ENCODE results near the gene TCAF1.
"Not testable (repeated sequence)": the region's sequence is repeated elsewhere in the genome, so short reads cannot be mapped to it uniquely, and the experiment has no call there.

Gene TCAF1

DNA sequence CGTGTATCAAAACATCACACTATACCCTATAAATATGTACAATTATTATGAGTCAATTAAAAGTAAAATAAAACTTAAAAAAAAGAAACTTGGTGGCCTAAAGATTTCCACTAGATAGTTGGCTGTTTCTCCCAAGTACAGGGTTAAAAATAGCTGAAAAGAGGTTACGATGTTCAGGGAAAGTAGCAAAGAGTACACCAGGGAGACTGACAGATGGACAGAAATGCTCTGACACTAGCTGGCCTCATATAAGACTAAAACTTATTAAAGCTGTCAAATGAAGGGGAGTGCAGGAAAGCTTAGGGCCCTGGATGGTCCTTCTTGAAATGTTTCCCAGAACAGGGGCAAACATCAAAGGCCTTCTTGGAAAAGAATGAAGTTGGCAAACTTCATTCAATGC lies 51.3 kb downstream of the TCAF1 start:
- TF ChIP-seq, protein P1, sequence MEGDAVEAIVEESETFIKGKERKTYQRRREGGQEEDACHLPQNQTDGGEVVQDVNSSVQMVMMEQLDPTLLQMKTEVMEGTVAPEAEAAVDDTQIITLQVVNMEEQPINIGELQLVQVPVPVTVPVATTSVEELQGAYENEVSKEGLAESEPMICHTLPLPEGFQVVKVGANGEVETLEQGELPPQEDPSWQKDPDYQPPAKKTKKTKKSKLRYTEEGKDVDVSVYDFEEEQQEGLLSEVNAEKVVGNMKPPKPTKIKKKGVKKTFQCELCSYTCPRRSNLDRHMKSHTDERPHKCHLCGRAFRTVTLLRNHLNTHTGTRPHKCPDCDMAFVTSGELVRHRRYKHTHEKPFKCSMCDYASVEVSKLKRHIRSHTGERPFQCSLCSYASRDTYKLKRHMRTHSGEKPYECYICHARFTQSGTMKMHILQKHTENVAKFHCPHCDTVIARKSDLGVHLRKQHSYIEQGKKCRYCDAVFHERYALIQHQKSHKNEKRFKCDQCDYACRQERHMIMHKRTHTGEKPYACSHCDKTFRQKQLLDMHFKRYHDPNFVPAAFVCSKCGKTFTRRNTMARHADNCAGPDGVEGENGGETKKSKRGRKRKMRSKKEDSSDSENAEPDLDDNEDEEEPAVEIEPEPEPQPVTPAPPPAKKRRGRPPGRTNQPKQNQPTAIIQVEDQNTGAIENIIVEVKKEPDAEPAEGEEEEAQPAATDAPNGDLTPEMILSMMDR (IDR thresholded peaks at IDR 0.05; ENCODE audit: borderline replicate concordance, insufficient read depth, low read depth, low read length): no peak
- H3K4me3 ChIP-seq (ENCODE audit: low read depth, low read length): no peak overlapping the region

DNA sequence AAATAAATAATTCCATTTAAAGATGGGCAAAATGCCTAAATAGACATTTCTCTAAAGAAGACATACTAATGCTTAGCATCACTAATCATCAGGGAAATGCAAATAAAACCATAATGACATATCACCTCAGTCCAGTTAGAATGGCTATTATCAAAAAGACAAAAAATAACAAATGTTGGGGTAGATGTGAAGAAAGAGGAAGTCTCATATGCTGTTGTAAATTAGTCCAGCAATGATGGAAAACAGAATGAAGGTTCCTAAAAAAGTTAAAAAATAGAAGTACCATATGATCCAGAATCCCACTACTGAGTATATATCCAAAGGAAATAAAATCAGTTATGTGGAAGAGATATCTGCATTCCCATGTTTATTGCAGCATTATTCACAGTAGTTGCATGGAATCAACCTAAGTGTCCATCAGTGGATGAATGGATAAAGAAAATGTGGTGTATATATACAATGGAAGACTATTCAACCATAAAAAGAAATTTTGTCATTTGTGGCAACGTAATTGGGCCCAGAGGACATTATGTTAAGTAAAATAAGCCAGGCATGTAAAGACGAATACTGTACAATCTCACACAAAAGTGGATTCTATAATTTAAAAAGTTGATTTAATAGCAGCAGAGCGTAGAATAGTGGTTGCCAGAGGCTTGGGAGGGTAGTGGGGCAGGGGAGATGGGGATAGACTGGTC lies 52.0 kb downstream of the TCAF1 start:
- H3K4me3 ChIP-seq (ENCODE audit: low read depth, low read length): no peak overlapping the region
- TF ChIP-seq, protein P1 (IDR thresholded peaks at IDR 0.05; ENCODE audit: borderline replicate concordance, insufficient read depth, low read depth, low read length): no peak

- TF ChIP-seq, protein P1 (IDR thresholded peaks at IDR 0.05; ENCODE audit: borderline replicate concordance, insufficient read depth, low read depth, low read length): no peak
- no peak overlapping the region for H3K4me3 ChIP-seq (ENCODE audit: low read depth, low read length)
Measured at GRCh38 chr7:143848192-143848591, 53.8 kb downstream of the TCAF1 start.

DNA sequence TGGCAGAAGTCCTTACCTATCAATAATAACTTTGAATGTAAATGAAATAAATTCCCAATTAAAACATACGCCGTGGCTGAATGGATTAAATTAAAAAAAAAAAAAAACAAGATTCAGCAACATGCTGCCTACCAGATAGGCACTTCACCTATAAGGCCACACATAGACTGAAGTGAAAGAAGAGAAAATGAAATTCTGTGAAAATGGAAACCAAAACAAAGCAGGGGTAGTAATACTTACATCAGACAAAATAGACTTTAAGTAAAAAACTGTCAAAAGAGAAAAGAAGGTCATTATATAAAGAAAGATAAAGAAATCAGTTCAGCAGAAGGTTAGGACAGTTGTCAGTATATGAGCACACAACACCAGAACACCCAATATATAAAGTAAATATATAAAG lies 55.3 kb downstream of the TCAF1 start:
- TF ChIP-seq, protein P1 (IDR thresholded peaks at IDR 0.05; ENCODE audit: borderline replicate concordance, insufficient read depth, low read depth, low read length): no peak
- no peak overlapping the region for H3K4me3 ChIP-seq (ENCODE audit: low read depth, low read length)

DNA sequence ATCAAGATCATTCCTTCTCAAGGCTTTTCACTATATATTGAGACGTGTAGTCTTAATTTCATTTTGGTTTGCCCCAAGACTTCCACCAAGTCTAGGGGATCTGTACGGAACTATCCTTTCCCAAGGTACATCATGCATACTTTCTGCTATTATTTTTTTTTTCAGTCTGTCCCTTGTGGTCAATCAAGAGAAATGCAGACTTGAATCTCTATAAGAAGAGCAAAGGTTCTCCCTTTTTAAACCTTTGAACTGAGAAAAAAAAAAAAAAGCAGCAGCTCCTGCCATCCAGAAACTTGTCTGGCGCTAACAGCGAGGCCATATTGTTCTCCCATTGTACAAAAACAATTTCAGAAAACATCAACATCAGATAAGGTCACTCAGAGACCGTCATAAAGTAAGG lies 60.3 kb downstream of the TCAF1 start:
- H3K4me3 ChIP-seq (ENCODE audit: low read depth, low read length): not testable (repeated sequence)

DNA sequence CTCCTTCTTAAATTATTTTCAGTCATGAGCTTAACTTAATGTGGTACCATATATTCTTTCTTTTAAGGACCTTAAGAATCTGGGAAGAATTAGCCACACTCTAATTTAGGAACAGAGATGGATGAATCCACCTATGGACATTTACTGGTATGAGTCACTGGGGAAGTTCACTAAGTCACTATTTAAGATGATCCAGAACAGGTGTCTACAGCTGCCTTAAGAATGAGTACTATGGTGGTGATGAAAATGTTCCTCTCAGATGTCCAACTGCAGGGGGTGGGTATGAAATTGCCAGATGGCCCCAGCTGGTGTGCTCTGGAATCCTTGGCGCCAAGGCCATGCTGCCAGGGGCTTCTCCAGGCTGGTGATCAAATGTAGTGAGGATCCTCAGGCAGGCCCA lies 61.9 kb downstream of the TCAF1 start:
- not testable (repeated sequence) for H3K4me3 ChIP-seq (ENCODE audit: low read depth, low read length)

DNA sequence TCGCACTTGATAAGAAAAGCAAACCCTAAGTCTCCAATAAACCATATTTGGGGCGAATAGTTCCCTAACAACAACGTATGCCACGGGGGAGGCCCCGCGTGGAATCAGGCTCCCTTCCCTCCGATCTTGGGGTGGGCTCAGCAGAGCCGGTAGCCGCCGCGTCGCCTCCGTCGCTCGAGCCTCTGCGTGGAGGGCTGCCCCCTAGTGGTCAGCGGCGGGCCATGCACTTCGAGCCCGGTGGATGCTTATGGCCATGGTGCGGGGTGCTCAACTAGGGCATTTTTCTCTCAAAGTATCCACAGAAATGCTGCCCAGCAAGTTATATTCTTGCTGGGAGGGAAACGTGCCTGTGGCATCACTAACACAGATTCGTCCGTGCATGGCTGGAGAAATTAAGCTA lies 64.8 kb downstream of the TCAF1 start:
- TF ChIP-seq, protein P1 (IDR thresholded peaks at IDR 0.05; ENCODE audit: borderline replicate concordance, insufficient read depth, low read depth, low read length): peak; percentile 39
- H3K4me3 ChIP-seq (ENCODE audit: low read depth, low read length): not testable (repeated sequence)

DNA sequence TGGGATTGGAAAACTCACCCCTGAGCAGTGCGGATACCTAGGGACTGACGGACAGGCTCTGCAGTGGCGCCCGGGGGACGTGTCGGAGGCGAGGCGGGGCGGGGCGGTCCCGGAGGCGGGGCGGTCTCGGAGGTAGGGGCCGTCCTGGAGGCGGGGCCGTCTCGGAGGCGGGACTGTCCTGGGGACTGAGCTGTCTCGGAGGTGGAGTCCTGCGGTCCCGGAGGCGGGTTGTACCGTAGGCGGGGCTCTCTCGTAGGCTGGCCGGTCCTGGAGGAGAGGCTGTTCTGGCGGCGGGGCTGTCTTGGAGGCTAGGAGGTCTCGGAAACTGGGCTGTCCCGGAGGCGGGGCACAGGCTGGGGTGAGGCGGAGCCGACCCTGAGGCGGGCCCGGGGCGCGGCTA lies 65.4 kb downstream of the TCAF1 start:
- peak overlapping the region; percentile 37 for H3K4me3 ChIP-seq (ENCODE audit: low read depth, low read length)

GRCh38 chr7:143836088-143836487 lies 65.9 kb downstream of the TCAF1 start:
- H3K4me3 ChIP-seq (ENCODE audit: low read depth, low read length): not testable (repeated sequence)

GRCh38 chr7:143826578-143826977 lies 75.4 kb downstream of the TCAF1 start:
- H3K4me3 ChIP-seq (ENCODE audit: low read depth, low read length): not testable (repeated sequence)

GRCh38 chr7:143824295-143825135 lies 77.5 kb downstream of the TCAF1 start:
- not testable (repeated sequence) for H3K4me3 ChIP-seq (ENCODE audit: low read depth, low read length)

DNA sequence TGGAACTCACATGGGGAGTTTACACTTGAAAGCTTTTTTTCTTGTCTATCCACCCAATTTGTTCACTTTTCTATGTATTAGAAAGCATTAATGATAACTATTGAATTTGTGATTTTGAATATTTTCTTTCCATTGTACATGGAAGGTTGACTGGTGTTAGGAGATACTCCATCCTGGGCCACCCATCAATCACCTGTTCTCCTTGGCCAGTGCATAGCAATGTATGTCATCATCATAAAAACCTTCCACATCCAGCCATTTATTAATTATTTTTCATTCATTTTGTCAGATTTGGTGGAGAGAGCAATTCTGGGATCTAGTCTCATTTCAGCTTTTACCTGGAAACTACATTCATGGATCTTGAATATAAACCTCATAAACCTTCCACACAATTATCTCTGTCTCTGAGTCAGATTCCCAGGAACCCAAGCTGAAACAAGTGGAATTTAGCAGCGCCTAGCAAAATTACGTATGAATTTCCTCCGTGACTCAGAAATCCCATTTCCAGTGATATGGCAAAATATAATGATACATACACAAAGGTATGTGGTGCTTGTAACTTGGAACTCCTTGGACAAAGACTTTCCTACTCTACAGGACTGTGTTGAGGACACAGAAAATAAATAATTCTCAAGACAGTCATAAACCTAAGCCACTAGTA lies 78.2 kb downstream of the TCAF1 start:
- not testable (repeated sequence) for H3K4me3 ChIP-seq (ENCODE audit: low read depth, low read length)
